Neuronal stem cell (in vitro differentiated cells): Measurements from ENCODE around the gene SAMD11.

ENCODE experiments used
- DNase-seq: peaks from one replicate; pipeline ENCODE4 v3.0.0-alpha.2; 2013; ENCODE audit warnings: low spot score
- H2AFZ ChIP-seq: one replicate; pipeline ENCODE4 v1.6.1; 2013; ENCODE audit warnings: mild to moderate bottlenecking, low read length, inconsistent platforms
- H2AK5ac ChIP-seq: 2 replicates; pipeline ENCODE4 v1.6.1; 2013; ENCODE audit warnings: low read depth, mild to moderate bottlenecking, inconsistent platforms, low read length, moderate library complexity, mixed read lengths
- H2BK120ac ChIP-seq: 2 replicates; pipeline ENCODE4 v1.6.1; 2013; ENCODE audit warnings: low read depth, mild to moderate bottlenecking, inconsistent platforms, low read length, moderate library complexity, mixed read lengths
- H2BK12ac ChIP-seq: one replicate; pipeline ENCODE4 v1.6.1; 2013; ENCODE audit warnings: low read length, inconsistent platforms
- H2BK15ac ChIP-seq: 2 replicates; pipeline ENCODE4 v1.6.1; 2013; ENCODE audit warnings: mild to moderate bottlenecking, low read length, inconsistent platforms, mixed read lengths
- H2BK5ac ChIP-seq: one replicate; pipeline ENCODE4 v1.6.1; 2013; ENCODE audit warnings: inconsistent platforms, mild to moderate bottlenecking, low read length, moderate library complexity
- H3K14ac ChIP-seq: one replicate; pipeline ENCODE4 v1.6.1; 2013; ENCODE audit warnings: low read length, inconsistent platforms
- H3K18ac ChIP-seq: 2 replicates; pipeline ENCODE4 v1.6.1; 2013; ENCODE audit warnings: low read length, inconsistent platforms
- H3K23ac ChIP-seq: 2 replicates; pipeline ENCODE4 v1.6.1; 2013; ENCODE audit warnings: low read depth, mild to moderate bottlenecking, mixed read lengths, low read length, inconsistent platforms; ENCODE audit not compliant: poor library complexity
- H3K27ac ChIP-seq: replicated peaks from 3 replicates; pipeline ENCODE4 v1.5.1; 2013; ENCODE audit warnings: low read length, inconsistent platforms
- H3K27me3 ChIP-seq, 3 experiments: 2 replicates each; pipeline ENCODE4 v1.6.1; 2013; ENCODE audit warnings: low read length in 3 of 3, mild to moderate bottlenecking in 2 of 3, inconsistent platforms in 1 of 3, low read depth in 1 of 3, mixed read lengths in 1 of 3, moderate library complexity in 1 of 3; ENCODE audit not compliant: control insufficient read depth in 3 of 3, insufficient read depth in 3 of 3
- H3K36me3 ChIP-seq, 2 donors: replicated peaks in 1 of 2; 2 replicates each; pipeline ENCODE4 v1.6.1; 2013; ENCODE audit warnings: low read length in 2 of 2; ENCODE audit not compliant: control insufficient read depth in 2 of 2, insufficient read depth in 2 of 2
- H3K4ac ChIP-seq: 2 replicates; pipeline ENCODE4 v1.6.1; 2013; ENCODE audit warnings: inconsistent platforms, mild to moderate bottlenecking, low read length, moderate library complexity
- H3K4me1 ChIP-seq, 2 donors: 1 replicate in 1 of 2; 2 replicates in 1 of 2; pipeline ENCODE4 v1.6.1; 2013; ENCODE audit warnings: low read length in 2 of 2, low read depth in 1 of 2; ENCODE audit not compliant: control insufficient read depth in 2 of 2, insufficient read depth in 1 of 2
- H3K4me2 ChIP-seq: one replicate; pipeline ENCODE4 v1.6.1; 2013; ENCODE audit warnings: mild to moderate bottlenecking, low read length, inconsistent platforms; ENCODE audit not compliant: insufficient read depth, poor library complexity, severe bottlenecking
- H3K4me3 ChIP-seq, 2 donors: 2 replicates each; pipeline ENCODE4 v1.5.1; 2013; ENCODE audit warnings: low read length in 2 of 2, mild to moderate bottlenecking in 2 of 2, inconsistent platforms in 1 of 2, moderate library complexity in 1 of 2
- H3K79me1 ChIP-seq: one replicate; pipeline ENCODE4 v1.6.1; 2013; ENCODE audit warnings: low read depth, mild to moderate bottlenecking, inconsistent platforms, low read length, moderate library complexity
- H3K9ac ChIP-seq: one replicate; pipeline ENCODE4 v1.6.1; 2013; ENCODE audit warnings: mild to moderate bottlenecking, low read depth, low read length, inconsistent platforms; ENCODE audit not compliant: poor library complexity
- H3K9me3 ChIP-seq, 2 donors: replicated peaks in 1 of 2; 2 replicates each; pipeline versions ENCODE3 to v1.6.1; 2013; ENCODE audit warnings: low read length in 2 of 2, mild to moderate bottlenecking in 2 of 2, inconsistent platforms in 1 of 2, low read depth in 1 of 2, mixed read lengths in 1 of 2, moderate library complexity in 1 of 2; ENCODE audit not compliant: control insufficient read depth in 2 of 2, insufficient read depth in 1 of 2
- H4K8ac ChIP-seq: one replicate; pipeline ENCODE4 v1.6.1; 2013; ENCODE audit warnings: low read depth, mild to moderate bottlenecking, inconsistent platforms, low read length, moderate library complexity
- H4K91ac ChIP-seq: one replicate; pipeline ENCODE4 v1.6.1; 2013; ENCODE audit warnings: low read length, low read depth, mild to moderate bottlenecking, inconsistent platforms; ENCODE audit not compliant: poor library complexity
- WGBS, 2 donors: extraction: QIAGEN DNeasy Blood & Tissue Kit; methylation state at CpG; one replicate each; pipeline ENCODE4 v1.1.7; 2013; ENCODE audit warnings: missing lambda C conversion rate in 2 of 2, mixed read lengths in 1 of 2; ENCODE audit not compliant: insufficient read length in 2 of 2, insufficient replicate concordance in 1 of 2; ENCODE audit errors: extremely low coverage in 2 of 2; 5-methylcytosine and 5-hydroxymethylcytosine counted together

SAMD11 gene

DNA sequence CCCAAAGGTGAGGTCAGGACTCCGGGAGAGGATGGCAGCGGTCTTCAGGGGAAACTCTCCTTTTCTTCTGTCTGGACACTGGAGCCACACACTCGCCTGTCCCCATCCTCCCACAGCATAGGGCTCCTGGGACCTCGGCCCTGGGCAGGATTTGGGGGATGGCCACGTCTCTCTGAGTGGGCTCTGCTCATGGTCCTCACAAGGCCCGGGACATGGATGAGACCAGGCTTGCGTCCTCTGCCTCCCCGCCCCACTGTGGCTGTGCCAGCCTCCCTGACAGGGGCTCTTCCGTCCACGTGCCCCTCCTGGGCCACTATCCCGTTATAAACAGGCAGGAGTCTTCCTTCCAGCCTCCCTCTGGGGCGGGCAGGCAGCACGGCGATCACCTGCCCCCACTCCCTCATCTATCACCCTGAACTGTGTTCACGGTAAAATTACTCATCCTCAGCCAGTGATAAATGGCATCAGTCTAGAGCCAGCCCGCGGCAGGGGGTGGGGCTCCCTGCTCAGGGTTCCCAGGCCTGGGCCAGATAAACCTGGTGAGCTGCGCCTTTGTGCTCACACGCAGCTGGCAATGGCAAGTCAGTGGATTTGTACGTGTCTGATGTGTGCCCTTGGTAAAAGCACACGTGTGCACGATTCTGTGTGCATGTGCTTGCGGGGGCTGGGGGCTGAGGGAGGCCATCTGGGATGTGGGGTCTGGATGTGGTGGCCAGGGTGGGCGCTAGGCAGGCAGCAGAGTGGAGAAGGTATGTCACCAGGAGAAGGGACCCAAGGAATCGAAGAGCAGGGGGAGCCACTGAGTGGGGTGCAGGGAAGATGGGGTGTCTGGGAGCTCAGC, 12.6 kb upstream of the SAMD11 start:
- Histone ChIP-seq H3K36me3 (peaks cover 0 to 5% of the 10 kb centered on the region in 2 donors), H2BK120ac (no peak overlapping the region), H4K8ac (peak overlapping the region; percentile 52), H3K27me3 (peaks cover 2 to 46% (median 32%) of the 10 kb centered on the region in 3 experiments), H3K9me3 (peaks cover 0 to 3% of the 10 kb centered on the region in 2 donors), H3K4me3 (no peak overlapping the region), H3K27ac (no peak overlapping the region), H3K14ac (peak overlapping the region; percentile 47), H3K23ac (no peak overlapping the region), H3K4me1 (no peaks in the 10 kb centered on the region), H3K4me2 (no peak overlapping the region), H2BK12ac (no peak overlapping the region), H3K9ac (peak overlapping the region; percentile 30), H2AK5ac (peak overlapping the region; percentile 86), H2BK5ac (peak overlapping the region; percentile 75), H4K91ac (no peak overlapping the region), H3K4ac (no peak overlapping the region), H3K79me1 (no peaks in the 10 kb centered on the region), H3K18ac (no peak overlapping the region), H2BK15ac (no peak overlapping the region), H2AFZ (no peak overlapping the region)
- no CpG with 5 or more reads among the region's 25 CpGs for WGBS, 2 donors
- DNase-seq: no peak

GRCh38 chr1:911875-912739, 11.6 kb upstream of the SAMD11 start:
- WGBS, 2 donors: no CpG with 5 or more reads among the region's 15 CpGs
- no peak overlapping the region for H2BK5ac ChIP-seq
- no peak overlapping the region for H3K23ac ChIP-seq
- H2BK120ac ChIP-seq: no peak overlapping the region
- no peak overlapping the region for H3K4me3 ChIP-seq
- no peak overlapping the region for H3K18ac ChIP-seq
- H3K27ac ChIP-seq: no peak overlapping the region
- DNase-seq: no peak
- H3K14ac ChIP-seq: no peak overlapping the region
- H3K4me2 ChIP-seq: no peak overlapping the region
- H4K8ac ChIP-seq: no peak overlapping the region
- no peaks in the 10 kb centered on the region for H3K79me1 ChIP-seq
- H3K4ac ChIP-seq: no peak overlapping the region
- no peak overlapping the region for H4K91ac ChIP-seq
- H2AK5ac ChIP-seq: peak overlapping the region; percentile 51
- no peak overlapping the region for H2BK12ac ChIP-seq
- H3K36me3 ChIP-seq: no peaks in the 10 kb centered on the region
- H2BK15ac ChIP-seq: no peak overlapping the region
- H3K4me1 ChIP-seq: no peaks in the 10 kb centered on the region
- H3K9ac ChIP-seq: no peak overlapping the region
- peaks cover 0 to 3% of the 10 kb centered on the region in 2 donors for H3K9me3 ChIP-seq
- H2AFZ ChIP-seq: no peak overlapping the region
- peaks cover 0 to 42% (median 39%) of the 10 kb centered on the region in 3 experiments for H3K27me3 ChIP-seq

- Histone ChIP-seq H2AFZ (no peak overlapping the region), H3K27ac (no peak overlapping the region), H4K8ac (no peak overlapping the region), H2BK15ac (no peak overlapping the region), H2AK5ac (peak overlapping the region; percentile 79), H3K4me3 (no peak overlapping the region), H4K91ac (no peak overlapping the region), H2BK12ac (no peak overlapping the region), H2BK5ac (peak overlapping the region; percentile 66), H3K4ac (no peak overlapping the region), H3K9ac (no peak overlapping the region), H3K4me1 (no peaks in the 10 kb centered on the region), H3K9me3 (peaks cover 0 to 3% of the 10 kb centered on the region in 2 donors), H3K14ac (no peak overlapping the region), H3K18ac (peak overlapping the region; percentile 28), H2BK120ac (no peak overlapping the region), H3K27me3 (peaks cover 0 to 49% (median 42%) of the 10 kb centered on the region in 3 experiments), H3K23ac (no peak overlapping the region), H3K79me1 (no peaks in the 10 kb centered on the region), H3K4me2 (no peak overlapping the region), H3K36me3 (no peaks in the 10 kb centered on the region)
- DNase-seq: no peak
- WGBS, 2 donors: no CpG with 5 or more reads among the region's 24 CpGs
These were observed 10.9 kb upstream of the SAMD11 start for GRCh38 chr1:912740-913301.
